A172 (cell line): Measurements from ENCODE around the gene OXSR1. TPM values are rescaled to one million over a fixed set of nuclear protein-coding genes. Genes with fewer than 3 reads are reported as not detected.
"Not testable (repeated sequence)": the region's sequence is repeated elsewhere in the genome, so short reads cannot be mapped to it uniquely, and the experiment has no call there.

Experiments
- DNase-seq: peaks from one replicate; pipeline ENCODE4 v3.0.0-alpha.2; 2015; ENCODE audit warnings: low spot score
- total RNA-seq: library from RNA; depleted of rRNA; stranded (reverse); fragments of >200 nt; shearing (Covaris generic); gene quantifications from 2 replicates; pipeline ENCODE4 v1.2.3, GENCODE V29; 2014

OXSR1 gene
- total RNA-seq, 1 experiment from 2014 or later = 44.7 TPM

GRCh38 chr3:38165722-38166387 lies 518 bp downstream of the OXSR1 start:
- no peak for DNase-seq

- no peak for DNase-seq
These were observed 2.3 kb downstream of the OXSR1 start for GRCh38 chr3:38167591-38167990.

GRCh38 chr3:38168151-38169026 lies 3.1 kb downstream of the OXSR1 start:
- DNase-seq = peak; percentile 56

GRCh38 chr3:38169027-38169317 lies 3.6 kb downstream of the OXSR1 start:
- no peak for DNase-seq

- DNase-seq = no peak
These were observed 5.4 kb downstream of the OXSR1 start for GRCh38 chr3:38170722-38171121.

- no peak for DNase-seq
These were observed 6.3 kb downstream of the OXSR1 start for GRCh38 chr3:38171622-38172021.

- DNase-seq = no peak
These were observed 8.6 kb downstream of the OXSR1 start for GRCh38 chr3:38173834-38174418.

GRCh38 chr3:38177181-38177580 lies 11.8 kb downstream of the OXSR1 start:
- no peak for DNase-seq

GRCh38 chr3:38186781-38187180 lies 21.4 kb downstream of the OXSR1 start:
- DNase-seq = no peak

GRCh38 chr3:38190481-38190881 lies 25.1 kb downstream of the OXSR1 start:
- DNase-seq = no peak

- DNase-seq = not testable (repeated sequence)
These were observed 37.6 kb downstream of the OXSR1 start for GRCh38 chr3:38202931-38203330.

- no peak for DNase-seq
These were observed 38.4 kb downstream of the OXSR1 start for GRCh38 chr3:38203690-38204089.

- no peak for DNase-seq
These were observed 39.5 kb downstream of the OXSR1 start for GRCh38 chr3:38204599-38205471.

GRCh38 chr3:38205472-38205805 lies 40.1 kb downstream of the OXSR1 start:
- DNase-seq = no peak

GRCh38 chr3:38207254-38208003 lies 42.1 kb downstream of the OXSR1 start:
- DNase-seq = no peak

GRCh38 chr3:38210141-38210757 lies 44.9 kb downstream of the OXSR1 start:
- DNase-seq = no peak

GRCh38 chr3:38212141-38212540 lies 46.8 kb downstream of the OXSR1 start:
- DNase-seq = no peak

GRCh38 chr3:38214560-38214959 lies 49.2 kb downstream of the OXSR1 start:
- DNase-seq = no peak

GRCh38 chr3:38219609-38220197 lies 54.4 kb downstream of the OXSR1 start:
- DNase-seq = no peak

- DNase-seq = no peak
These were observed 55.7 kb downstream of the OXSR1 start for GRCh38 chr3:38221005-38221404.
